BE2C (cell line): ENCODE measurements around the gene MT1G.

Source experiments
- DNase-seq: peaks from one replicate; pipeline ENCODE4 v3.0.0-alpha.2; 2020
- H3K27me3 ChIP-seq: fragments of 250-450 bp; sonication (Bioruptor Pico); 2 replicates; pipeline ENCODE4 v1.5.1; 2020; ENCODE audit warnings: mild to moderate bottlenecking
- H3K36me3 ChIP-seq: fragments of 250-450 bp; sonication (Bioruptor Pico); 2 replicates; pipeline ENCODE4 v1.5.1; 2020; ENCODE audit warnings: mild to moderate bottlenecking
- H3K4me1 ChIP-seq: fragments of 250-450 bp; sonication (Bioruptor Pico); 2 replicates; pipeline ENCODE4 v1.5.1; 2020
- H3K4me3 ChIP-seq: 2 replicates; pipeline ENCODE4 v1.5.1; 2011; ENCODE audit warnings: low read depth, low read length
- H3K9me3 ChIP-seq: fragments of 250-450 bp; sonication (Bioruptor Pico); 2 replicates; pipeline ENCODE4 v1.5.1; 2020
- CTCF ChIP-seq: IDR thresholded peaks from 2 replicates; pipeline ENCODE4 v1.5.1; 2012; ENCODE audit warnings: mild to moderate bottlenecking, low read depth, low read length

Gene MT1G

GRCh38 chr16:56682703-56683397, 15.0 kb upstream of the MT1G start:
- no peaks in the 10 kb centered on the region for H3K36me3 ChIP-seq
- no peaks in the 10 kb centered on the region for H3K4me1 ChIP-seq
- no peaks in the 10 kb centered on the region for H3K9me3 ChIP-seq
- TF ChIP-seq CTCF: no peak
- H3K27me3 ChIP-seq: no peaks in the 10 kb centered on the region
- H3K4me3 ChIP-seq: peak overlapping the region; percentile 73
- DNase-seq: no peak

GRCh38 chr16:56681939-56682702, 14.3 kb upstream of the MT1G start, which contains the start of gene MT1X:
TSS of gene MT1X (plus strand) at chr16:56682470. CDS start at chr16:56682541, 71 bp downstream.
- H3K36me3 ChIP-seq: no peaks in the 10 kb centered on the region
- DNase-seq: peak; percentile 87

GRCh38 chr16:56679818-56680217, 12.0 kb upstream of the MT1G start:
- Histone ChIP-seq H3K27me3 (no peaks in the 10 kb centered on the region), H3K36me3 (no peaks in the 10 kb centered on the region), H3K4me1 (no peaks in the 10 kb centered on the region), H3K9me3 (no peaks in the 10 kb centered on the region), H3K4me3 (no peak overlapping the region)
- no peak for TF ChIP-seq CTCF
- no peak for DNase-seq

More at GRCh38 chr16:56681939-56682702, 14.3 kb upstream of the MT1G start, which contains the start of gene MT1X:
- TF ChIP-seq CTCF: no peak
- Histone ChIP-seq H3K9me3 (no peaks in the 10 kb centered on the region), H3K4me1 (no peaks in the 10 kb centered on the region), H3K4me3 (peak within 1 kb of the TSS; percentile 73), H3K27me3 (no peaks in the 10 kb centered on the region)

- TF ChIP-seq CTCF: no peak
- DNase-seq: no peak
- no peaks in the 10 kb centered on the region for H3K36me3 ChIP-seq
- H3K4me1 ChIP-seq: no peaks in the 10 kb centered on the region
- H3K4me3 ChIP-seq: no peak overlapping the region
- H3K27me3 ChIP-seq: no peaks in the 10 kb centered on the region
- no peaks in the 10 kb centered on the region for H3K9me3 ChIP-seq
These were observed 11.3 kb upstream of the MT1G start for GRCh38 chr16:56679078-56679730.

GRCh38 chr16:56677474-56677873, 9.6 kb upstream of the MT1G start:
- DNase-seq: no peak
- H3K27me3 ChIP-seq: peaks cover 7% of the 10 kb centered on the region; the same call in 1 of the 2 replicates
- H3K36me3 ChIP-seq: no peaks in the 10 kb centered on the region
- H3K9me3 ChIP-seq: no peaks in the 10 kb centered on the region
- TF ChIP-seq CTCF: no peak
- no peaks in the 10 kb centered on the region for H3K4me1 ChIP-seq
- H3K4me3 ChIP-seq: no peak overlapping the region
